ENCODE results near the gene EPHX1. TPM values are rescaled to one million over a fixed set of nuclear protein-coding genes. Genes with fewer than 3 reads are reported as not detected.

The EPHX1 gene
- total RNA-seq, 1 donor from 2014 or later = 82.8 TPM

GRCh38 chr1:225868631-225869330 is 58.9 kb downstream of the EPHX1 start:
- no peak for FAIRE-seq
- no peak overlapping the region for H2AFZ ChIP-seq (ENCODE audit: low read depth, low read length)
- Mint-ChIP-seq H3K4me3 (ENCODE audit: unreplicated experiment) (no peak overlapping the region), H3K9me3 (ENCODE audit: unreplicated experiment) (no peaks in the 10 kb centered on the region), H3K27me3 (ENCODE audit: low read depth, unreplicated experiment) (no peaks in the 10 kb centered on the region), H3K4me1 (ENCODE audit: low read depth, unreplicated experiment) (peaks cover 18% of the 10 kb centered on the region), H3K27ac (ENCODE audit: unreplicated experiment) (no peak overlapping the region), H3K36me3 (ENCODE audit: low read depth, unreplicated experiment) (peaks cover 37% of the 10 kb centered on the region)
- no peak overlapping the region for H3K4me2 ChIP-seq (ENCODE audit: low read length)
- peaks cover 15% of the 10 kb centered on the region for H4K20me1 ChIP-seq (ENCODE audit: insufficient read depth, low read length)
- H3K4me3 ChIP-seq (ENCODE audit: insufficient read depth, low read depth, low read length) = no peak overlapping the region
- H3K27ac ChIP-seq (ENCODE audit: low read depth, low read length) = no peak overlapping the region
- peaks cover 38% of the 10 kb centered on the region for H3K4me1 ChIP-seq (ENCODE audit: insufficient read depth, low read length)
- no peaks in the 10 kb centered on the region for H3K79me2 ChIP-seq (ENCODE audit: insufficient read depth, low read length)
- H3K9me3 ChIP-seq (ENCODE audit: insufficient read depth, low read depth, low read length) = no peaks in the 10 kb centered on the region
- TF ChIP-seq EZH2 (IDR thresholded peaks at IDR 0.05; ENCODE audit: insufficient read depth, low read length) = no peak
- no peak for TF ChIP-seq CTCF (IDR thresholded peaks at IDR 0.05; ENCODE audit: insufficient read depth, low read depth, low read length)
- no peaks in the 10 kb centered on the region for H3K36me3 ChIP-seq (ENCODE audit: insufficient read depth, low read length)
- no peak for DNase-seq (ENCODE audit: low read depth)
- H3K27me3 ChIP-seq (ENCODE audit: insufficient read depth, low read length) = no peaks in the 10 kb centered on the region
- no peak overlapping the region for H3K9ac ChIP-seq (ENCODE audit: low read length)

- no peak for DNase-seq (ENCODE audit: low read depth)
- Mint-ChIP-seq H3K4me3 (ENCODE audit: unreplicated experiment) (no peak overlapping the region), H3K4me1 (ENCODE audit: low read depth, unreplicated experiment) (peaks cover 13% of the 10 kb centered on the region), H3K27me3 (ENCODE audit: low read depth, unreplicated experiment) (no peaks in the 10 kb centered on the region), H3K27ac (ENCODE audit: unreplicated experiment) (no peak overlapping the region), H3K36me3 (ENCODE audit: low read depth, unreplicated experiment) (peaks cover 42% of the 10 kb centered on the region), H3K9me3 (ENCODE audit: unreplicated experiment) (no peaks in the 10 kb centered on the region)
- no peak overlapping the region for H3K9ac ChIP-seq (ENCODE audit: low read length)
- H3K27ac ChIP-seq (ENCODE audit: low read depth, low read length) = no peak overlapping the region
- no peak overlapping the region for H3K4me3 ChIP-seq (ENCODE audit: insufficient read depth, low read depth, low read length)
- H3K36me3 ChIP-seq (ENCODE audit: insufficient read depth, low read length) = no peaks in the 10 kb centered on the region
- TF ChIP-seq CTCF (IDR thresholded peaks at IDR 0.05; ENCODE audit: insufficient read depth, low read depth, low read length) = no peak
- no peak for TF ChIP-seq EZH2 (IDR thresholded peaks at IDR 0.05; ENCODE audit: insufficient read depth, low read length)
- H3K4me1 ChIP-seq (ENCODE audit: insufficient read depth, low read length) = peaks cover 23% of the 10 kb centered on the region
- no peak for FAIRE-seq
- no peaks in the 10 kb centered on the region for H3K27me3 ChIP-seq (ENCODE audit: insufficient read depth, low read length)
- peak overlapping the region; percentile 17 for H3K4me2 ChIP-seq (ENCODE audit: low read length)
- H4K20me1 ChIP-seq (ENCODE audit: insufficient read depth, low read length) = peaks cover 23% of the 10 kb centered on the region
- H3K9me3 ChIP-seq (ENCODE audit: insufficient read depth, low read depth, low read length) = no peaks in the 10 kb centered on the region
- H2AFZ ChIP-seq (ENCODE audit: low read depth, low read length) = no peak overlapping the region
- H3K79me2 ChIP-seq (ENCODE audit: insufficient read depth, low read length) = no peaks in the 10 kb centered on the region
Measured at GRCh38 chr1:225870911-225871310, 61.0 kb downstream of the EPHX1 start.

- no peak overlapping the region for H3K27ac ChIP-seq (ENCODE audit: low read depth, low read length)
- no peaks in the 10 kb centered on the region for H3K27me3 ChIP-seq (ENCODE audit: insufficient read depth, low read length)
- no peaks in the 10 kb centered on the region for H3K27me3 Mint-ChIP-seq (ENCODE audit: low read depth, unreplicated experiment)
- peak overlapping the region; percentile 17 for H3K4me2 ChIP-seq (ENCODE audit: low read length)
- H3K9me3 ChIP-seq (ENCODE audit: insufficient read depth, low read depth, low read length) = no peaks in the 10 kb centered on the region
- no peak for DNase-seq (ENCODE audit: low read depth)
- no peak overlapping the region for H3K4me3 ChIP-seq (ENCODE audit: insufficient read depth, low read depth, low read length)
- H4K20me1 ChIP-seq (ENCODE audit: insufficient read depth, low read length) = peaks cover 27% of the 10 kb centered on the region
- peaks cover 37% of the 10 kb centered on the region for H3K36me3 Mint-ChIP-seq (ENCODE audit: low read depth, unreplicated experiment)
- TF ChIP-seq CTCF (IDR thresholded peaks at IDR 0.05; ENCODE audit: insufficient read depth, low read depth, low read length) = no peak
- TF ChIP-seq EZH2 (IDR thresholded peaks at IDR 0.05; ENCODE audit: insufficient read depth, low read length) = no peak
- no peak overlapping the region for H3K27ac Mint-ChIP-seq (ENCODE audit: unreplicated experiment)
- peaks cover 17% of the 10 kb centered on the region for H3K4me1 ChIP-seq (ENCODE audit: insufficient read depth, low read length)
- no peak overlapping the region for H3K4me3 Mint-ChIP-seq (ENCODE audit: unreplicated experiment)
- no peaks in the 10 kb centered on the region for H3K9me3 Mint-ChIP-seq (ENCODE audit: unreplicated experiment)
- H3K36me3 ChIP-seq (ENCODE audit: insufficient read depth, low read length) = no peaks in the 10 kb centered on the region
- H3K9ac ChIP-seq (ENCODE audit: low read length) = no peak overlapping the region
- peaks cover 7% of the 10 kb centered on the region for H3K4me1 Mint-ChIP-seq (ENCODE audit: low read depth, unreplicated experiment)
- FAIRE-seq = no peak
- no peaks in the 10 kb centered on the region for H3K79me2 ChIP-seq (ENCODE audit: insufficient read depth, low read length)
- no peak overlapping the region for H2AFZ ChIP-seq (ENCODE audit: low read depth, low read length)
Measured at GRCh38 chr1:225871359-225872074, 61.6 kb downstream of the EPHX1 start.
